ENCODE measurements around the gene STC2. TPM values are rescaled to one million over a fixed set of nuclear protein-coding genes. Genes with fewer than 3 reads are reported as not detected.

STC2 gene
- total RNA-seq, 1 donor from 2014 or later, result 4.9 TPM

GRCh38 chr5:173311818-173312585 is 16.2 kb downstream of the STC2 start:
- Histone ChIP-seq H3K36me3 (no peaks in the 10 kb centered on the region), H3K27me3 (no peaks in the 10 kb centered on the region), H3K27ac (no peak overlapping the region), H3K4me3 (no peak overlapping the region), H3K9me3 (no peaks in the 10 kb centered on the region), H3K4me1 (peaks cover 12% of the 10 kb centered on the region)
- no peak for DNase-seq
- no peak for ATAC-seq
- intact Hi-C loops (cut with DNase I), result no loop called here
- no peak for TF ChIP-seq CTCF (IDR thresholded peaks at IDR 0.05)

GRCh38 chr5:173310861-173311785 is 17.1 kb downstream of the STC2 start:
- Histone ChIP-seq H3K9me3 (no peaks in the 10 kb centered on the region), H3K4me1 (peaks cover 4% of the 10 kb centered on the region), H3K36me3 (no peaks in the 10 kb centered on the region), H3K27ac (peak overlapping the region; percentile 3), H3K4me3 (no peak overlapping the region), H3K27me3 (no peaks in the 10 kb centered on the region)
- no peak for DNase-seq
- intact Hi-C loops (cut with DNase I), result no loop called here
- TF ChIP-seq CTCF (IDR thresholded peaks at IDR 0.05), result no peak
- ATAC-seq, result no peak

- H3K9me3 ChIP-seq, result no peaks in the 10 kb centered on the region
- no peak for ATAC-seq
- no peak for TF ChIP-seq CTCF (IDR thresholded peaks at IDR 0.05)
These were observed 17.9 kb downstream of the STC2 start for GRCh38 chr5:173310218-173310769.

GRCh38 chr5:173309731-173310130 is 18.5 kb downstream of the STC2 start:
- no peak overlapping the region for H3K27ac ChIP-seq
- intact Hi-C loops (cut with DNase I), result no loop called here
- H3K4me3 ChIP-seq, result no peak overlapping the region
- H3K36me3 ChIP-seq, result no peaks in the 10 kb centered on the region
- H3K9me3 ChIP-seq, result no peaks in the 10 kb centered on the region
- DNase-seq (no peak), ATAC-seq (no peak)
- no peaks in the 10 kb centered on the region for H3K27me3 ChIP-seq
- no peak for TF ChIP-seq CTCF (IDR thresholded peaks at IDR 0.05)
- peaks cover 4% of the 10 kb centered on the region for H3K4me1 ChIP-seq

More at GRCh38 chr5:173310218-173310769, 17.9 kb downstream of the STC2 start:
- Histone ChIP-seq H3K36me3 (no peaks in the 10 kb centered on the region), H3K4me3 (no peak overlapping the region), H3K4me1 (peaks cover 4% of the 10 kb centered on the region), H3K27ac (peak overlapping the region; percentile 3), H3K27me3 (no peaks in the 10 kb centered on the region)
- DNase-seq, result no peak
- intact Hi-C loops (cut with DNase I), result no loop called here

- Histone ChIP-seq H3K36me3 (no peaks in the 10 kb centered on the region), H3K4me1 (peaks cover 4% of the 10 kb centered on the region), H3K9me3 (no peaks in the 10 kb centered on the region), H3K27me3 (no peaks in the 10 kb centered on the region), H3K27ac (no peak overlapping the region), H3K4me3 (no peak overlapping the region)
- DNase-seq, result no peak
- no peak for TF ChIP-seq CTCF (IDR thresholded peaks at IDR 0.05)
- ATAC-seq, result no peak
- intact Hi-C loops (cut with DNase I), result no loop called here
These were observed 20.0 kb downstream of the STC2 start for GRCh38 chr5:173308226-173308625.
